HG02610 (cell line): ENCODE measurements around the gene DAB1.

Experiments used
- ATAC-seq: cut with Tn5 transposase; IDR thresholded peaks from one replicate; pipeline ENCODE4 v1.9.1; 2021; ENCODE audit warnings: mild to moderate bottlenecking, moderate library complexity; ENCODE audit not compliant: unreplicated experiment

The DAB1 gene

DNA sequence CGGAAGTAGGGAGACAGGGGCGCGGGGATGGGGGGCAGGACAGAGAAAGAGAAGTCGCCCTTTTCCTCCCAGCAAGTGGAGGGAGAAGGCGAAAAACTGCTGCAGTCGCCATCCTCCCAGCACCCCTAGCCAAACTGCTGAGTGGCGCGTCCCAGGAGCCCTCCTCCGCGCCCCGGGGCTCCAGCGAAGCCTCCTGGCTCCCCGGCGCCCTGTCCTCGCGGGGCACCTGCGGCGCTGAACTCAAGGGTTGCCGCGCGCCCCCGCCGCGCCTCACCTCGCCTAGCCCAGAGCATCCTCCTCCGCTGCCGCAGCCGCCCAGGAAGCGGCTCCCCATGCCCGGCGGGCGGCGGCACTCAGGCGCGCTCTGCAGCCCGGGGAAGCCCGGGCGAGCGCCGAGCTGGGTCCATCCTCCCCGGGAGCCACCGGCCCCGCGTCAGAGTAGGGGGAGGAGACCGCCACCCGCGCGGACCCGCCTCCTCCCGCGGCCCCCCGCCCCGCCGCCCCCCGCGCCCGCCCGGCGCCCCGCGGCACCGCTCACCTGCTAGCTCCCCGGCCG lies at the start of gene DAB1:
TSS of gene DAB1 (minus strand) at position 405 of the 556 bp plus-strand sequence. CDS start 133,030 bp downstream, outside the sequence.
- ATAC-seq = no peak

- ATAC-seq = no peak
Measured at GRCh38 chr1:57473448-57473847, 49.6 kb upstream of the DAB1 start.

DNA sequence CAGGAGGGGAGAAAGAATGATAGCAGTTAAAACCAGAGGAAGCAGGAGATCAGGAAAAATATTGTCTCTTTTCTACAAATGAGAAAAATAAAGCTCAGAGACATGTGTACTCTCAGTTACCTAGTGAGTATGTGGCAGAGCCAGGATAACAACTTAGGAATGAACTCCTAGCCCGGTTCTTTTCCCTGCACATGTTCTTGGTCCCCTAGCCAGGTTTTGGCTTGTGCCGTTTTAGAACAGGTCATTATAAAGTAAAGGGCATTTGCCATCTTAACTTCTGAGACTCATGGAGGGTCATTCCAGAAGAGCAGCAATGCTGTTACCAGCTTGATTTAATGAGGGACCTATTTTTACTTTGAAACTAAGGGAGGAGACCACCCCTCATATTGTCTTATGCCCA lies 48.1 kb upstream of the DAB1 start:
- ATAC-seq = no peak

GRCh38 chr1:57470036-57470435 lies 46.2 kb upstream of the DAB1 start:
- no peak for ATAC-seq

DNA sequence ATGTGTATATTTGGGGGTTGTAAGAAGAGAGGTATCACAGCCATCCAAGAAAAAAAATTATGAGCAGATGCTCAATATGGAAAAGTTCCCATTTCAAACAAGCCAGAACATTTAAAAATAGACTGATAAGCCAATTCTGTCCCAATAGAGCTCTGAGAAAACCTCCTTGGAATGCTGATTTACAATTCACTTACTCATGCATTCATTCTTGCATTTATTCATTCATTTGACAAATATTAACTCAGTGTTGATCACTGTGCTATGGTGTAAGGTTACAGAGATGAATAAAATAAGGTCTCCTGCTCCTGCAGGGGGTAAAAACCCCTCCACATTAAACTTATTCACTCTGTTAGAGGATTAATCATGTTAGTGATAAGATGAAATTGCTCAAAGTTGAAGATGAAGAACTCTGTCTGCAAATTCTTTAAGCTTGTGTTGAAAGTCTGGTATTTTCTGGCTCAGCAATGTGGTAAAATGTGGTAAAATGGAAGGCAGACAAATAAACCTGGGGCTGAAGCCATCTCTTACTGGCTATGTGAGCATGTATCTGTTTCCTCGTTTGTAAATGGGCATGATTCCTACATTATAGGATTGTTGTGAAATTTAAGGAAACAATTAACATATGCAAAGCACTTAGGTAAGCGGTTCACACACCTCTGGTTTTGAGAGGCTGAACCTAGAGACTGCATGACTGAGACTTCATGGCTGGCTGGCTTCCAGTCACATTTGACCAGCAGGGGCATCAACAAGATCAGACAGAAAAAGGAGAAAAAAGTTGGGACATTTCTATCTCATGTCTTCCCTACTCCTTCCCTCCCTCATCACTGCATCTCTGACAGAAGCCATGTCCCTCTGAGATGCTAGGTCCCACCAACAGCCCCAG lies 45.0 kb upstream of the DAB1 start:
- ATAC-seq = no peak

- ATAC-seq = no peak
Measured at GRCh38 chr1:57467830-57468229, 44.0 kb upstream of the DAB1 start.

DNA sequence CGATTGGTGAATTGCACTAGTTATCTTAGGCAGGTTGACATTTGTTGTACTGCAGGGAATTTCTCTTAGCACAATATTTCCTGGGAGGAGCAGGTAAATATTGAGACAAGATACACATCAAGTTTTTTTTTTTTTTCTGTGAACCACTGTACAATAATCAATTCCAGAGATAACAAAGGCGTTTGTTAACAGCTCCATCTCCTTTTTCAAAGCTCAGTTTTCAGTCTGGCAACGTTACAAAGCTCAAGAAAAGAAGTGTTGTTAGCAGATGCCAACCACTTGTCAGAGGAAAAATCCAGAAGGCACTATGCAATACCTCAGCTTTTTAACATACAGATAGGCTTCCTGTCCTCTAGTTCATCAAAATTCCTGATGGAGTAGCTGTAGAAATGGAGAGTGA lies 40.9 kb upstream of the DAB1 start:
- ATAC-seq = no peak

GRCh38 chr1:57463343-57463742 lies 39.5 kb upstream of the DAB1 start:
- no peak for ATAC-seq

DNA sequence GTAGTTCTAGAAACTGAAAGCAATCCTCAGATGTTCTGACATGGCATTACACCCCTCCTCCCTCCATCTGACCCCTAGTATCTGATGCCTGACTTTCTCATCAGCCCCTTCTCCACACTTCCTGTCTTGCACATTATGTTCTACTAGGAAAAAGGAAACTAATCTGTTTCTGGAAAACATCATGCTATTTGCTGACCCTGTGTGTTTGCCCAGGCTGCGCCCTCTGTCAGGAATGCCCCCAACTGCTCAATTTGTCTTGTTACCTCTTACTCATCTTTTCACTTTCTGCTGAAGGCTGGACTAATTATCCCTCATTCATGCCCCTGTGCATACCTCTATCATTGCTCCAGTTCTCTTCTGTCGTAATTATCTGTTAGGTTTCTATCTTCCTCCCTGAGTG lies 37.5 kb upstream of the DAB1 start:
- ATAC-seq = no peak

GRCh38 chr1:57451516-57451915 lies 27.7 kb upstream of the DAB1 start:
- no peak for ATAC-seq

DNA sequence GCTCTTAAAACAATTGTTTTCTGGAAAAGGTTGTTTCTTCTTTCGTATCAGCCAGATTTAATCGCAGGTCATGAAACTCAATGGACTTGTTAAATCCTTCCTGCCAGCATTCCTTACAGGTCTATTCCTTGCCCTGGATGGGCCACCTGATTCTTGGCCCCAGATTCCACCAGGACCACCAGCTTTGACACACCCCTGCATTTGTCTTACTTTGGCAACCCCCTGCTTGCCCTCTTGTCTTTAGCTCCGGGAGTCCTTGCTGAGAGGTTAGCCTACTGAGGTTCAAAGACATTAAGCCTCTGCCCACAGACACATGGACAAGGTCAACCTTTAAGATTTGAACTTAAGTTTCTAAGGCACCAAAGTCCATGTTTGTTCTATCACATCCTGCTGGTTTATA lies 27.1 kb upstream of the DAB1 start:
- ATAC-seq = no peak

- no peak for ATAC-seq
Measured at GRCh38 chr1:57447551-57447950, 23.7 kb upstream of the DAB1 start.

- no peak for ATAC-seq
Measured at GRCh38 chr1:57443004-57443403, 19.1 kb upstream of the DAB1 start.

GRCh38 chr1:57440096-57440495 lies 16.2 kb upstream of the DAB1 start:
- no peak for ATAC-seq

- ATAC-seq = no peak
Measured at GRCh38 chr1:57431400-57431799, 7.5 kb upstream of the DAB1 start.

- ATAC-seq = no peak
Measured at GRCh38 chr1:57424231-57425027, 569 bp upstream of the DAB1 start.

DNA sequence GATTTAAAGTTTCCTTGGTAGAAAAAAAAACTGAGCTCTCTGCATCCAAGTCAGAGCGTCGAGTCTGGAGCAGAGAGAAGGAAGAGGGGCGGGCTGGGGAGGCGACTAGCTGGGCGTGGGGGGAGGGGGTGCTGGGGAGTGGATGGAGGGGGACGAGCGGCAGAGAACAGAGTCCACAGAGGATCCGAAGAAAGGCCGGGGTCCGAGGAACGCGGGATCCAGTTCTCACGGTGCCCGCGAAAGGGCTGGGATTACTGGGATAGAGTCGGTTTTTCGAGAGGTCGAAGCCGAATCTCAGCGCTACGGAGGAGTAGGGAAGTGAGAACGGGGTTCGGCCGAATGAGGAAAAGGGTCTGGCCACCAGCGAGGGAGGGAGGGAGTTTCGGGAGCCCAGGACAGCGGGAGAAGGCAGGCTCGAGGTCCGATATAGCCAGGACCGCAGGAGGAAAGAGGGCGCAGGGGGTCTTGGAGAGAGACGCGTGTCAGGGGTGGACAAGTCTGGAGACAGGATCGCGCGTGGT lies 665 bp downstream of the DAB1 start:
- no peak for ATAC-seq

DNA sequence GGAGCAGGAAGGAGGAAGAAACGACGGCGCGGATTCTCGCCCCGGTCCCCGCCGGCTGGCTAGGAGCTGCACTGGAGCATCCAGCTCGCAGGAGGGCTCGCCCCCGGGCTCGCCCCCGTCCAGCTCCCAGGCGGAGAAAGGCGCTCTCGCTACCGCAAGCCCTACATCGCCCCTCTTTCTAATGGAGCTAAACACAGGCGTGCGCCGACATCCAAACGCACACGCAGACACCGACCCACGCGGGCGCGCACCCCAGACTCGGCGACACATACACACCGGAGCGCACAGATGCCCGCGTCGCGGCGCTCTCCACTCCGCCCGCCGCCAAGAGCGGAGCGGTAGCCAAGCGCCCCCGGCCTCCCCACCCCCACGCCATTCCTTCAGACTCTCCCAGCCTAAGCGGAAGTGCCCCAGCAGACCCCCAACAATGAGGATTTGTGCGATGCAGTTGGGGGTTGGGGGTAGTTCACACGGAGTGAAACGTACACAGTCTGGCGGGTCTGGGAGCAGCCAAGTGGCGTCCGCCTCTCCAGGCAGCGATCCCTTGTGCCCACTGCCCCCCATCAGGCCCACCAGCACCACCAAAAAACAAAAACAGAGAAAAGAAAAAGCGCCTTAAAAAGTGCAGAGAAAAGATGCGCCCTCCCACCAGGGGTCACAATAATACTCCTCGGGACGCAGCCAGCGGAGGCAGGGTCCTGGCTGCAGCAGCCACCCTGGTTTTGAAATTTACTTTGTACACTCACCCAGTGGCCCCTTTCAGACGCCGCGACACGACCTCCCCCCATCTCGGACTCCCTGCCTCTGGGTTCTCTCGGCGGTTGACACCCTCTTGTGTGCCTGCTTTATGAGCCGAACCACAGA lies 1.4 kb downstream of the DAB1 start:
- no peak for ATAC-seq

- no peak for ATAC-seq
Measured at GRCh38 chr1:57421806-57422205, 2.1 kb downstream of the DAB1 start.

DNA sequence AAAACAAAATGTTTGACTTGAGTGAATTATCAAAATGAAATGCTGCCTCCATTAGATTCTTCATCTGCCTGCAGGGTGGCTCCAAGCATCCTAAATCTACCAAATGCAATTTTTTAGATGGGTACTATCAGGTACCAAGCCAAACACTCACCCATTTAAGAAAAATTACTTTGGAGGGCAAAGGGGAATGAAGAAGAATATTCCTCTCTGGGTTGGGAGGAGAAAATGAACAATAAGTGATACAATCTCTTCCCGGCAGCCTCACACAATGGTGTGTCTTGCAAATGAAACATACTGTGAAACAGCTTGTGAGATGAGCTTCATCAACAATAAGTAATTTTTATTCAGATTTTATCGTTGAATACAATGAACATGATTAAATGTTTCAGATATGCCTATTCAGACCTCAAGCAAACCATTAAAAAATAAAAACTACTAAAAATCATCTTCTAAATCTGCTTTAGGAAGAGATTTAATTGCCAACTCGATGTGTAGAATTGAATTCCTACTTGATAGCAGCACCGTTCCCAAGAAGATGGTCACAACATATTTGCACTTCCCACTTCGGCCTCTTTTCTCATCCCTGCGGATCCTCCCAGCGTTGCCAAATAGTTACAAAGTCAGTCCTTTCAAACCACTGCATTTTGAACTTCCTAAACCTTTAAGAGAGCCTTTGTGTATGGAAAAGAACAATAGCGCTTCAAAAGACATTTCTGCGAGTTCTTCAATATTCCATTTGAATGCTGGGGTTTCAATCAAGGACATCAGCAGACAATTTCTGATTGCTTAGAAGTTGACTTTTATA lies 2.7 kb downstream of the DAB1 start:
- no peak for ATAC-seq
